Fibroblast of mammary gland (primary cell): ENCODE results near the gene CLMN.

ENCODE experiments used
- DNase-seq: peaks from one replicate; pipeline ENCODE4 v3.0.0-alpha.2; 2010; ENCODE audit warnings: low read depth
- H3K4me3 ChIP-seq: 2 replicates; pipeline ENCODE4 v1.5.1; 2011; ENCODE audit warnings: low read depth, mild to moderate bottlenecking, low read length, moderate library complexity; ENCODE audit not compliant: control insufficient read depth
- TF ChIP-seq, protein P1 (sequence below): conservative IDR thresholded peaks from 2 replicates; pipeline ENCODE4 v1.5.1; 2011; ENCODE audit warnings: low read depth, low read length, inconsistent platforms; ENCODE audit not compliant: control insufficient read depth, insufficient read depth

Gene CLMN

DNA sequence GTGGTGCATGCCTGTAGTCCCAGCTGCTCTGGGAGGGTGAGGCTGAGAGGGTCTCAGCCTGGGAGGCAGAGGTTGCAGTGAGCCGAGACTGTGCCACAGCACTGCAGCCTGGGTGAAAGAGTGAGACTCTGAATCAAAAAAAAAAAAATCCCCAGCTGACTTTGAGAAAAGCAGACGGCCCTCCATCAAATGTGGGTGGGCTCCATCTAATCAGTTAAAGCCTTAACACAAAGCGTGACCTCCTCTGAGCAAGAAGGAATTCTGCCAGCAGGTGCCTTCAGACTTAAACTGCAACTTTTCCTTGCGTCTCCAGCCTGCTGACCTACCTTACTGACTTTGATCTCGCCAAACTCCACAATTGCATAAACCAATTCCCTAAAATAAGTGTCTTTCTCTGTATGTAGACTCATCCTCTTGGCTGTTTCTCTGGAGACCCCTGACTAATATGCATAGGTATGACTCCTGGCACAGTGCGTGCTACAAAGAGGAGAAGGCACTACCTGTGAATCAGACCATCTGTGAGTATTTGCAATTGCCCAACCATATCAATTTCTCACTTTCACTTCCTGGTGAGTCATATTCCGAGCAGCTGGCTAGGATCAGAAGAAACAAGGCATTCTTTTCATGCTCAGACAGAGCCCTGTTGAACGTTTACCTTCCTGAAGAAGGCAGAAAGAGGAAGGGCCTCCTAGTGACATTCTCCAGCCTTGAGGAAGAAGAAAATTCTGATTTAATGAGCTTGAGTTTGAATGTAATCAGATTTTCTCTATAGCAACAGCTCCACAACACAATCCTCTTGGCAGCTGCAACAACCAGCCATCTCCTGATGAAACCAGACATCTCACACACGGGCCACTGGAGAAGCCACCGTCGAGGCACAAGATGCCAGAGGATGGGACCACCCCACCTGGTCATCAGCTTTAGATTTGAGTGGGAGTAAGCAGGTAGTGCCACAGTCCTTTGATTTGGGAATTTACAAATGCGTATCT, 54.3 kb downstream of the CLMN start:
- H3K4me3 ChIP-seq, result no peak overlapping the region
- DNase-seq, result peak; percentile 99
- TF ChIP-seq, protein P1, sequence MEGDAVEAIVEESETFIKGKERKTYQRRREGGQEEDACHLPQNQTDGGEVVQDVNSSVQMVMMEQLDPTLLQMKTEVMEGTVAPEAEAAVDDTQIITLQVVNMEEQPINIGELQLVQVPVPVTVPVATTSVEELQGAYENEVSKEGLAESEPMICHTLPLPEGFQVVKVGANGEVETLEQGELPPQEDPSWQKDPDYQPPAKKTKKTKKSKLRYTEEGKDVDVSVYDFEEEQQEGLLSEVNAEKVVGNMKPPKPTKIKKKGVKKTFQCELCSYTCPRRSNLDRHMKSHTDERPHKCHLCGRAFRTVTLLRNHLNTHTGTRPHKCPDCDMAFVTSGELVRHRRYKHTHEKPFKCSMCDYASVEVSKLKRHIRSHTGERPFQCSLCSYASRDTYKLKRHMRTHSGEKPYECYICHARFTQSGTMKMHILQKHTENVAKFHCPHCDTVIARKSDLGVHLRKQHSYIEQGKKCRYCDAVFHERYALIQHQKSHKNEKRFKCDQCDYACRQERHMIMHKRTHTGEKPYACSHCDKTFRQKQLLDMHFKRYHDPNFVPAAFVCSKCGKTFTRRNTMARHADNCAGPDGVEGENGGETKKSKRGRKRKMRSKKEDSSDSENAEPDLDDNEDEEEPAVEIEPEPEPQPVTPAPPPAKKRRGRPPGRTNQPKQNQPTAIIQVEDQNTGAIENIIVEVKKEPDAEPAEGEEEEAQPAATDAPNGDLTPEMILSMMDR, result no peak

DNA sequence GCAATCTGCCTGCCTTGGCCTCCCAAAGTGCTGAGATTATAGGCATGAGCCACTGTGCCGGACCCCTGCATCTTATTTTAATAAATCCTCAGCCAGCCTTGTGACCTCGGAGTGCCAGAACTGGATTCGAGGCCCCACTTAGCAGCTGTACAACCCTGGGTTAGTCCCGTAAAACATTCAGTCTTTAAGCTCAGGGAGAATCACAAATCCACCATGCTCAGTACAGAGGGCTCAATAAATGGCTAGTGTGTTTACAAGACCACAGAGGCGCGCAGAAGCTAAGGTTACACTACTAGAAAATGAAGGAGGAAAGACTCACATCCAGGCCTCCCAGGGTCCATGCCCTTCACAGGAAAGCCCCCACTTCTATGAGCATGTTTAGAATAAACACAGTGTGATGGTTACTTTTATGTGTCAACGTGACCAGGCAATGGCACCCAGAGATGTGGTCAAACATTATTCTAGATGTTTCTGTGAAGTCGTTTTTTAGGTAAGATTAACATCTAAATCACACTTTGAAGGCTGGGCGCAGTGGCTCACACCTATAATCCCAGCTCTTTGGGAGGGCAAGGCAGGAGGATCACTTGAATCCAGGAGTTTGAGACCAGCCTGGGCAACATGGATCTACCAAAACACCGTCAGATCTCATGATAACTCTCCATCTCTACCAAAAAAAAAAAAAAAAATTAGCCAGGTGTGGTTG, 55.3 kb downstream of the CLMN start:
- no peak for DNase-seq
- no peak overlapping the region for H3K4me3 ChIP-seq
- TF ChIP-seq, protein P1, result no peak

DNA sequence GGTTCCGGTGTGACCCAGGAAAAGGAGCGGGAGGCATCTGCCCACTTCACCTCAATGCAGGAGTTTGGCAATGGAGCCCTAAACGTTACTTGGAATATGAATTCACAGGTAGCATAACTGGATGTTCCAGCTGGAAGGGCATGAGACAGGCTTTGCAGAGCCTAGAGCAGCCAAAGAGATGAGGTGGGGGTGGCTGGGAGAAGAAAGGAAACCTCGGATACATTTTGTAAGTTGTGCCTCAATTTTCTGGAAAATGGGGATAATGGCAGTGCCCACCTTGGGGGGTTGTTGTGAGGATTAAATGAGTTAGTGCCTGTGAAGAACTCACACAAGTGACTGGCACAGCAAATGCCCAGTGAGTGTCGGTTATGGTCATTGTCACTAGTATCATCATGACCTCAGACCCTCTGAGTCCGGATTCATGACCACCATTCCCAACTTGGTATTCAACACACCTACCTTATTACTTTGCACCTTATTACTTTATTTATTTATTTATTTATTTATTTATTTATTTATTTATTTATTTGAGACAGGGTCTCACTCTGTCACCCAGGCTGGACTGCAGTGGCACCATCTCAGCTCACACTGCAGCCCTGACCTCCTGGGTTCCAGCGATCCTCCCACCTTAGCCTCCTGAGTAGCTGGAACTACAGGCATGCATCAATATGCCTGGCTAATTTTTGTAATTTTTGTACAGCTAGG, 56.0 kb downstream of the CLMN start:
- TF ChIP-seq, protein P1, result no peak
- no peak overlapping the region for H3K4me3 ChIP-seq
- no peak for DNase-seq

DNA sequence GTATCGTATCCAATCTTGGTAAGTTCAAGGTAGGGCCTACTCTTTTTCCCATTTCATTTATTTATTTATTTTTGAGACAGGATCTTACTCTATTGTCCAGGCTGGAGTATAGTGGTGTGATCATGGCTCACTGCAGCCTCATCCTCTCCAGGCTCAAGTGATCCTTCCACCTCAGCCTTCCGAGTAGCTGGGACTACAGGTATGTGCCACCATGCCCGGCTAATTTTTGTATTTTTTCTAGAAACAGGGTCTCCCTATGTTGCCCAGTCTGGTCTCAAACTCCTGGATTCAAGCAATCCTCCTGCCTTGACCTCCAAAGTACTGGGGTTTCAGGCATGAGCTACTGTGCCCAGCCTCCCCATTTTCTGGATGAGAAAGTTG, 57.2 kb downstream of the CLMN start:
- no peak for DNase-seq
- no peak overlapping the region for H3K4me3 ChIP-seq
- TF ChIP-seq, protein P1, result no peak

DNA sequence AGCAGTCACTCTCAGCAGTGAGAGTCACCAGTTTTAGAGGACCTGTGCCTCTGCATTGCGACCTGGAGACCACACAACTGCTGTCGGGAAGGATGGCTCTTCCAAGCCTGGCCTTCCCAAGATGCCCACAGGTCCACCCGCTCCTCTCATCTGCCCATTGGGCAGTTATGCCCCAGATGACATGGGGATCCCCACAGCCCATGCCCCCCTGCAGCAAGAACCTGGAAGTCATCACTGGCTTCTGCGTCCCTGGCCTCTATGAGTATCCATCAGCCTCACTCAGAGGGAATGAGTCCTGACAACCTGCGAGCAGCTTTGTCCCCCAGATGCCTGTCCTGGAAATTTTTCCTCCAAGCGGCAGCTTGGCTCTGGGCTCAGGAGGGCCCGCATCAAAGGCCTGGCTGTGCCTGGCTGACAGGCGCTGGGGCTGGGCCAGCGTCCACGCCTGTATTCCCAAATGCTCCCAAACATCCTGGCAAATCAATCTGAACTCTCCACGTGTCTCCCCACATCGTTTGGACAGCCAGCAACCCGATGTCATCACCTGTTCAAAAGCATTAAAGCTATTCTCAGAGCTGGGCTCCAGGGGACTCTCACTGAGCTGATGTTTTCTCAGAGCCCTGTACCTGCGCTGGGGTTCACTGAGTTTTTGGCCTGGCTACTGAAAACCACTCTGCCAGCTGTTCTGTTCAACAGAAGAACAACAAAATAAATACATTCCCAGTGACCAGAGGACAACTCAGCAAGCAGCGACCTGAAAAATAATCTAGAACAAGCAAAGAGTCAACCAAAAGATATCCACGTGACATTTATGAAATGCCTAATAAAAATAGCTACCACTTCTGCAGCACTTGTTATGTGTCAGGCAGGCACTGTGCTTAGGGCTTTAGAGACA, 57.8 kb downstream of the CLMN start:
- no peak for DNase-seq
- H3K4me3 ChIP-seq, result no peak overlapping the region
- TF ChIP-seq, protein P1, result no peak
